Activated naive CD8-positive, alpha-beta T cell treated with anti-CD3 and anti-CD28 coated beads, Interleukin-2, amount 10 ng/mL, durations not matched to agents 7 days and 5 days (primary cell): ENCODE results near the gene CYREN. TPM values are rescaled to one million over a fixed set of nuclear protein-coding genes. Genes with fewer than 3 reads are reported as not detected.

Experiments
- ATAC-seq: fragments of 150-1000 bp; cut with Tn5 transposase; one replicate; pipeline ENCODE4 v1.10.0; 2021; ENCODE audit warnings: low read depth, moderate library complexity
- POLR2A ChIA-PET: fragments of 350-600 bp; sonication (Branson Sonifier 250); formaldehyde crosslinking; loops from one replicate; lab custom pipeline; 2021; ENCODE audit warnings: antibody characterized with exemption; lab: Charles Lee
- DNase-seq: peaks from one replicate; pipeline ENCODE4 v3.0.0; 2021
- H3K27ac Mint-ChIP-seq: one replicate; pipeline ENCODE4 v1.8.0; 2022; ENCODE audit warnings: mild to moderate bottlenecking, mixed read lengths
- H3K27me3 Mint-ChIP-seq: one replicate; pipeline ENCODE4 v1.8.0; 2022; ENCODE audit warnings: mild to moderate bottlenecking, moderate library complexity, mixed read lengths
- H3K36me3 Mint-ChIP-seq: one replicate; pipeline ENCODE4 v1.8.0; 2021; ENCODE audit warnings: mild to moderate bottlenecking, mixed read lengths
- H3K4me1 Mint-ChIP-seq: one replicate; pipeline ENCODE4 v1.8.0; 2021; ENCODE audit warnings: mixed read lengths
- H3K4me3 Mint-ChIP-seq: one replicate; pipeline ENCODE4 v1.8.0; 2022; ENCODE audit warnings: mild to moderate bottlenecking, moderate library complexity, mixed read lengths
- H3K9me3 Mint-ChIP-seq: one replicate; pipeline ENCODE4 v1.8.0; 2021; ENCODE audit warnings: mixed read lengths
- total RNA-seq, 2 experiments: library from RNA; stranded (reverse); gene quantifications; one replicate each; pipeline ENCODE4 v1.2.3, GENCODE V29; 2021

Gene CYREN
- total RNA-seq, 2 experiments from 2014 or later = 39.6 to 40.8 TPM

DNA sequence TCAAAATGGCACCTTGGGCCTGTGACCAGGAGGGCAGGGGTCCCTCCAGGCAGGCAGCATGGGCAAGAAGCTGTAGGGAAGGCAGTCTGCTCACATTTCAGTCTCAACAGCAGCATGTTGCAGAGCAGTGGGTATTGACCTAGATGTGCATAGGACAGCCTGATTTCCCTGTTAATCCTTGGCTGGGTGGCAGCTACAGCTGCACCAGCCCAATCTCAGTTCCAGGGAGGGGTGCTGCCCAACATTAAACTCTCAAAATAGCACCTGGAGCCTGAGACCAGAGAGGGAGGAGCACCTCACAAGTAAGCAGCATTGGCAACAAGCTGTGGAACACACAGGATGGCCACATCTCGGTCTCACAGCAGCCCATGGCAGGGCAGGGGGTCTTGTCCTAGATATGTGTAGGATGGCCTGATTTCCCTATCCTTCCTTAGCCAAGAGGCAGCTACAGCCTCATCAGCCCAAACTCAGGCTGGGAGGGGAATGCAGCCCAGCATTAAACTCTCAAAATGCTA lies 12.3 kb downstream of the CYREN start:
- Mint-ChIP-seq H3K9me3 (peaks cover 28% of the 10 kb centered on the region), H3K27me3 (no peaks in the 10 kb centered on the region), H3K4me3 (no peak overlapping the region), H3K4me1 (peaks cover 25% of the 10 kb centered on the region), H3K36me3 (peaks cover 93% of the 10 kb centered on the region), H3K27ac (no peak overlapping the region)
- no peak for DNase-seq
- POLR2A ChIA-PET = interaction anchor here (1.1 to 1.3 kb wide), 2 partner anchors 10 to 13 kb away, joined by 3 to 5 read pairs; partner anchors contain the start of genes CYREN and TMEM140
- ATAC-seq = no peak

GRCh38 chr7:135156290-135156689 lies 14.2 kb downstream of the CYREN start:
- peaks cover 88% of the 10 kb centered on the region for H3K36me3 Mint-ChIP-seq
- H3K27me3 Mint-ChIP-seq = no peaks in the 10 kb centered on the region
- POLR2A ChIA-PET = interaction anchor here (1.1 kb wide), 1 partner anchor 8 kb away, joined by 3 read pairs; the partner anchor contains the start of gene TMEM140
- ATAC-seq (no peak), DNase-seq (no peak)
- no peak overlapping the region for H3K4me3 Mint-ChIP-seq
- H3K27ac Mint-ChIP-seq = no peak overlapping the region
- H3K9me3 Mint-ChIP-seq = peaks cover 21% of the 10 kb centered on the region
- H3K4me1 Mint-ChIP-seq = peaks cover 29% of the 10 kb centered on the region

- POLR2A ChIA-PET = no interaction called here
- H3K27ac Mint-ChIP-seq = no peak overlapping the region
- no peak for DNase-seq
- H3K4me3 Mint-ChIP-seq = no peak overlapping the region
- H3K9me3 Mint-ChIP-seq = peaks cover 21% of the 10 kb centered on the region
- peaks cover 27% of the 10 kb centered on the region for H3K4me1 Mint-ChIP-seq
- ATAC-seq = no peak
- H3K36me3 Mint-ChIP-seq = peaks cover 78% of the 10 kb centered on the region
- no peaks in the 10 kb centered on the region for H3K27me3 Mint-ChIP-seq
Measured at GRCh38 chr7:135154734-135155133, 15.8 kb downstream of the CYREN start.

GRCh38 chr7:135152442-135152841 lies 18.1 kb downstream of the CYREN start:
- Mint-ChIP-seq H3K36me3 (peaks cover 58% of the 10 kb centered on the region), H3K27ac (no peak overlapping the region), H3K27me3 (no peaks in the 10 kb centered on the region), H3K4me3 (no peak overlapping the region), H3K9me3 (peaks cover 20% of the 10 kb centered on the region), H3K4me1 (peaks cover 23% of the 10 kb centered on the region)
- ATAC-seq = no peak
- POLR2A ChIA-PET = no interaction called here
- no peak for DNase-seq

DNA sequence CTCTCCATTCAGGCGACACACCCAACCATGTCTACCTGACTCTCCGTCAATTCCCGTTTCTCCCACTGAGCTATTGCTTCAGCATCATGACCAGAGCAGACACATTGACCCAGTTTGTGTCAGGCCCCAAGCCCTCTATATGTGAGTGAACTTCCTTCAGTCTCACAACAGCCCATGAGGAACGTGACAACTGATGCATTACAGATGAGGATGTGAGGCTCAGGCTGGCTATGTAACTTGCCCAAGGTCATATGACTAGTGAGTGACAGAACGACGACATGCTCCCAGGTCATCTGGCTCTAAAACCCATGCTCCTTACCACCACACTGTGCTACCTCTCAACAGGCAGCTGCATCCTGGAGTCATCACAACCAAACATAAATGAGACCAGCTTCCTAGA lies 19.0 kb downstream of the CYREN start:
- Mint-ChIP-seq H3K4me3 (peak overlapping the region; percentile 47), H3K27ac (peak overlapping the region; percentile 62), H3K4me1 (peaks cover 28% of the 10 kb centered on the region), H3K9me3 (peaks cover 16% of the 10 kb centered on the region), H3K27me3 (no peaks in the 10 kb centered on the region), H3K36me3 (peaks cover 49% of the 10 kb centered on the region)
- POLR2A ChIA-PET = interaction anchor here (0.9 to 1.0 kb wide), 2 partner anchors 17 to 166 kb away, joined by 3 read pairs; no protein-coding TSS in a partner anchor
- no peak for ATAC-seq
- DNase-seq = no peak

GRCh38 chr7:135151132-135151531 lies 19.4 kb downstream of the CYREN start:
- Mint-ChIP-seq H3K27me3 (no peaks in the 10 kb centered on the region), H3K4me1 (peaks cover 31% of the 10 kb centered on the region), H3K27ac (peak overlapping the region; percentile 62), H3K4me3 (peak overlapping the region; percentile 47), H3K36me3 (peaks cover 45% of the 10 kb centered on the region), H3K9me3 (peaks cover 16% of the 10 kb centered on the region)
- DNase-seq (no peak), ATAC-seq (no peak)
- POLR2A ChIA-PET = interaction anchor here (0.9 to 1.0 kb wide), 2 partner anchors 18 to 166 kb away, joined by 3 read pairs; no protein-coding TSS in a partner anchor

GRCh38 chr7:135150072-135150782 lies 20.3 kb downstream of the CYREN start:
- POLR2A ChIA-PET = interaction anchor here (3.0 kb wide), 1 partner anchor 504 kb away, joined by 11 read pairs; the partner anchor contains the start of gene BPGM
- Mint-ChIP-seq H3K4me1 (peaks cover 37% of the 10 kb centered on the region), H3K9me3 (peaks cover 14% of the 10 kb centered on the region), H3K4me3 (peak overlapping the region; percentile 88), H3K27me3 (no peaks in the 10 kb centered on the region), H3K27ac (peak overlapping the region; percentile 97), H3K36me3 (peaks cover 40% of the 10 kb centered on the region)
- DNase-seq (no peak), ATAC-seq (no peak)

- H3K9me3 Mint-ChIP-seq = peaks cover 3% of the 10 kb centered on the region
- H3K27ac Mint-ChIP-seq = peak within 1 kb of the TSS; percentile 97
- POLR2A ChIA-PET = interaction anchor here (1.3 to 3.8 kb wide), 11 partner anchors 9 to 502 kb away, joined by 3 to 49 read pairs (median 13); partner anchors contain the start of genes AGBL3, BPGM, CYREN and WDR91
- peaks cover 38% of the 10 kb centered on the region for H3K4me1 Mint-ChIP-seq
- peak; percentile 79 for ATAC-seq
- H3K36me3 Mint-ChIP-seq = peaks cover 21% of the 10 kb centered on the region
- peak within 1 kb of the TSS; percentile 88 for H3K4me3 Mint-ChIP-seq
- no peaks in the 10 kb centered on the region for H3K27me3 Mint-ChIP-seq
- DNase-seq = peak; percentile 63
Measured at GRCh38 chr7:135147899-135148721, 22.4 kb downstream of the CYREN start, which contains the start of gene TMEM140. TSS of gene TMEM140 (plus strand) at chr7:135148072. CDS start at chr7:135164442, 16,370 bp downstream.

DNA sequence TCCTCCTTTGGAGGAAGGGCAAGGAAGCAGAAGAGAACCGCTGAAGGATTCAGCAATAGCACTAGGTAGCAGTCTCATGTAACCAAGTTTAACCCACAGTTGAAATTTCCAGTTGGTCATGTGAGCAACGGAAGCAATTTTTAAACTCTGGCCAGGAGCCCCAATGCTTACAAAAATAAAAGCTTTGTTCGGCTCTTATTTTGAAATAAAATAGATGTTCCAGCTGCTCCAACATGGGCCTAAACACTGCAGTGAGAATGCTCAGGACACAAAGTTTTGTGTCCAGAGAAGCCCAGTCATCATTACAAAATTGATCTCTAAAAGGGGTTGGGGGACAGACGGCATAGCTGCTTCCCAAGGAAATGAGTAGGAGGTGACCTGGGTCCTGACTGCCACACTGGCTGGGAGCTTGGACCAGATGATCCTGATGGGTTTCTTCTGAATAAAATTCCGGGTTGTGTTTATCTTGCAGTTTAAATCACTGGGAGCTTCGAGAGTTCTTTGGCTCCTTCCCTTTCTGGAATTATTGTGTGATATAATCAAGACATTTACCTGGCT lies 23.1 kb downstream of the CYREN start:
- DNase-seq (no peak), ATAC-seq (peak; percentile 37)
- Mint-ChIP-seq H3K4me1 (peaks cover 38% of the 10 kb centered on the region), H3K9me3 (no peaks in the 10 kb centered on the region), H3K27ac (peak overlapping the region; percentile 97), H3K36me3 (peaks cover 15% of the 10 kb centered on the region), H3K27me3 (no peaks in the 10 kb centered on the region), H3K4me3 (peak overlapping the region; percentile 88)
- POLR2A ChIA-PET = interaction anchor here (1.3 to 3.8 kb wide), 11 partner anchors 10 to 501 kb away, joined by 3 to 49 read pairs (median 13); partner anchors contain the start of genes AGBL3, BPGM, CYREN and WDR91

DNA sequence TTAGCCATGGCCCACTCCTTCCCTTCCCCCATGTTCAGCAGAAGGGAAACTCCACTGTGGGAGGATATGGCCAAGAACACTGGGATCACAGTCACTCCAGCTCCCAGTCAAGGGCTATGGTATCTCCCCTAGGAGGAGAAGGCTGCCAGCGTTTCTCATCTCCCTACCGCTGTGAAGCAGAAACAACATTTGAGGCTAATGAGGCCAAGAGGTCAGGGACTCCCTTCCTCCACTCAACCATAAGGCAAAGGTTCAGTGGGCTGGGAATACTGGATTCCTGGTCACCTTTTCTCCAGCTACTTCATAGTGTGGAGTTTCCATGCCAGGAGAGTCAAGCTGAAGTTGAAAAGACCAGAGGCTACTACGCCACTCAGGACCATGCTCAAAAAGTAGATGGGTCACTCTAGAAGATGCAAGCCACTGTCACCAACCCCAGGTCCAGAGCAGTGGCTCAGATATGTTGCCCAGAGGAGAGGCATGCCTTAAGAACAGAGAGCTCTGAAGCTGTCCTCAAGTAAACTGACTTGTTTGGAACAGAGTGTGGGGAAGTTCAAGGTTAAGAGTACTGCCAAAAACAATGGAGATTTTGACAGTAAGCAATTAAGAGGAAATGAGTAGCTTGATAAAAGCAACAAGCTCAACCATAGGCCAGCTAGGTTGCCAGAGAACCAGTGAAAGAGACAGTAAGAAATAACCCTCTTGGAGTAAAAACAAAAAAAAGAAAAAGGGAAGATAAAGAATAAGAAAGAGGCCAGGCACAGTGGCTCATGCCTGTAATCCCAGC lies 26.4 kb downstream of the CYREN start:
- Mint-ChIP-seq H3K4me3 (no peak overlapping the region), H3K9me3 (peaks cover 9% of the 10 kb centered on the region), H3K36me3 (peaks cover 17% of the 10 kb centered on the region), H3K27ac (no peak overlapping the region), H3K4me1 (peaks cover 18% of the 10 kb centered on the region), H3K27me3 (no peaks in the 10 kb centered on the region)
- ATAC-seq (no peak), DNase-seq (no peak)
- POLR2A ChIA-PET = no interaction called here

DNA sequence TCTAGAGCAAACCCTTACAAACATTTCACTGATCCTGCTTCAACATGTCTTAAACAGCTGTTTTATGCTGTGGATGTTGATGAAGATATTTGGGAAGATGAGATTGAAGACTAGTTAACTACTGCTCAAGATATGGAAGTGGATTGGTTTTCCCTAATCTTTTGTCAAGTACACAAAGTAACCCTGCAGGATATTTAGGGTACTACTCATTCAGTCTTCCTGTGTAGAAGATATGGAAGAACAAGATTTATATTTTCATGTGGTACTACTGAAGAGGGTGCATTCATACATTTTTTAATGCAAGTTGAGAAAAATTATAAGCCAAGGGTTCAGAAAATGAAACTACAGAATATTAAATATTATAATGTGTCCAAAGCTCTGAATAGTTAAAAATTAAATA lies 40.9 kb downstream of the CYREN start:
- Mint-ChIP-seq H3K27ac (no peak overlapping the region), H3K9me3 (peaks cover 25% of the 10 kb centered on the region), H3K27me3 (no peaks in the 10 kb centered on the region), H3K4me3 (no peak overlapping the region), H3K4me1 (no peaks in the 10 kb centered on the region), H3K36me3 (peaks cover 7% of the 10 kb centered on the region)
- DNase-seq = no peak
- no peak for ATAC-seq
- POLR2A ChIA-PET = no interaction called here

GRCh38 chr7:135128931-135129330 lies 41.6 kb downstream of the CYREN start:
- DNase-seq (no peak), ATAC-seq (no peak)
- Mint-ChIP-seq H3K27ac (no peak overlapping the region), H3K9me3 (peaks cover 26% of the 10 kb centered on the region), H3K4me3 (no peak overlapping the region), H3K36me3 (peaks cover 7% of the 10 kb centered on the region), H3K4me1 (no peaks in the 10 kb centered on the region), H3K27me3 (no peaks in the 10 kb centered on the region)
- POLR2A ChIA-PET = no interaction called here
